Measurements from ENCODE around the gene ELFN2.

The ELFN2 gene

GRCh38 chr22:37454857-37455686, 27.8 kb upstream of the ELFN2 start:
- DNase-seq: no peak

- DNase-seq: no peak
Measured at GRCh38 chr22:37453696-37454095, 26.4 kb upstream of the ELFN2 start.

GRCh38 chr22:37451218-37451617, 23.9 kb upstream of the ELFN2 start:
- DNase-seq: no peak

- DNase-seq: no peak
Measured at GRCh38 chr22:37449331-37450001, 22.2 kb upstream of the ELFN2 start.

- no peak for DNase-seq
Measured at GRCh38 chr22:37448516-37449127, 21.3 kb upstream of the ELFN2 start.

- DNase-seq: no peak
Measured at GRCh38 chr22:37445501-37445900, 18.2 kb upstream of the ELFN2 start.

GRCh38 chr22:37443977-37444376, 16.7 kb upstream of the ELFN2 start:
- no peak for DNase-seq

- no peak for DNase-seq
Measured at GRCh38 chr22:37443086-37443485, 15.8 kb upstream of the ELFN2 start.

GRCh38 chr22:37442537-37442936, 15.3 kb upstream of the ELFN2 start:
- peak; percentile 17 to 42 for DNase-seq

GRCh38 chr22:37442135-37442534, 14.9 kb upstream of the ELFN2 start:
- DNase-seq: no peak

- no peak for DNase-seq
Measured at GRCh38 chr22:37440875-37441274, 13.6 kb upstream of the ELFN2 start.

GRCh38 chr22:37439347-37439746, 12.1 kb upstream of the ELFN2 start:
- DNase-seq: no peak

GRCh38 chr22:37435970-37436603, 8.8 kb upstream of the ELFN2 start:
- no peak for DNase-seq

- no peak for DNase-seq
Measured at GRCh38 chr22:37433786-37434185, 6.5 kb upstream of the ELFN2 start.

- DNase-seq: no peak
Measured at GRCh38 chr22:37432708-37433054, 5.4 kb upstream of the ELFN2 start.

- DNase-seq: peak; percentile 22 to 61
Measured at GRCh38 chr22:37431801-37432707, 4.8 kb upstream of the ELFN2 start.

GRCh38 chr22:37431366-37431765, 4.1 kb upstream of the ELFN2 start:
- no peak for DNase-seq

GRCh38 chr22:37430941-37431340, 3.7 kb upstream of the ELFN2 start:
- DNase-seq: no peak

GRCh38 chr22:37428649-37429586, 1.6 kb upstream of the ELFN2 start:
- DNase-seq: peak in 1 of 2 experiments; percentile 10

GRCh38 chr22:37427711-37428635, 694 bp upstream of the ELFN2 start:
- DNase-seq: no peak
